HG03354 (cell line): ENCODE measurements around the gene POP7.
A peak's percentile ranks its signal among the peaks of the same experiment; 100 is the strongest.
"Not testable (repeated sequence)": the region's sequence is repeated elsewhere in the genome, so short reads cannot be mapped to it uniquely, and the experiment has no call there.

Experiments used
- ATAC-seq: cut with Tn5 transposase; IDR thresholded peaks from one replicate; pipeline ENCODE4 v1.9.1; 2021; ENCODE audit warnings: mild to moderate bottlenecking; ENCODE audit not compliant: unreplicated experiment, poor library complexity, severe bottlenecking

Gene POP7

DNA sequence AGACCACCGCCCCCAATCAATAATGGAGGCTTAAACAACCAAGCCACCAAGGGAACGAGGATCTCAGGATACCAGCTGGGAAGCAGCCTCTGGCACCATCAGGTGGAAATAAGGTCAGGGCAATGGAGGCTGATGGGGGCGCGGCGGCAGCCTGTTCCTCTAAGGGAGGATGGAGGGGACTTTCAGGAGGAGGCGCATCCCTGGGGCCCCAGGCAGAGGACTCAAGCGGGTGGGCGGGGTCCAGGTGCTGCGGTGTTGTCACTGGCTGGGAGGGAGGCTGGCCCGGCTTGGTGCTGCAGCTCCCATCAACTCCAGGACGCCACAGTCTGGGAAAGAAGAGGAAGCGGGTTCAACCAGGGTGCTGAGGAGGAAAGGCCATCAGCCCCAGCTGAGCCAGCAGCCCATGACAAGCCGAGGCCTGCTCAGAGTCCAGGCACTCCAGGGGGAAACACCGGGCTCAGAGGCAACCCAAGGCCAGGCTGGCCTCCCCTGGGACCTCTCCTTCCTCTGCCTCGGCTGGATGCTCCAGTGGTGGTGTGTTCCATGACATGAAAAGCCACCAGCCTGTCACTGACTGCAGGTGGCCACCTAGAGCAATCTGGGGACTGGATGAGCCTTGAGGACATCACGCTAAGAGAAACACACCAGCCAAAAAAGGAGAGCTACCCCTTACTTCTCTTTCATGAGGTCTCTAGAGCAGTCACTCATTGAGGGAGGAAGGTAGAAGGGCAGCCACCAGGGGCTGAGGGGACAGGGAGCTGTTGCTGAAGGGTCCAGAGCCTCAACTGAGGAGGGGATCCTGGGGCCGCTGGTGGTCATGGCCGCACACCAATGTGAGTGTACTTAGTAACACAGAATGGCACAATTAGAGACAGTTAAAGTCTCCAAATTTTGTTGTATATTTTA lies 16.4 kb upstream of the POP7 start:
- ATAC-seq, result no peak

DNA sequence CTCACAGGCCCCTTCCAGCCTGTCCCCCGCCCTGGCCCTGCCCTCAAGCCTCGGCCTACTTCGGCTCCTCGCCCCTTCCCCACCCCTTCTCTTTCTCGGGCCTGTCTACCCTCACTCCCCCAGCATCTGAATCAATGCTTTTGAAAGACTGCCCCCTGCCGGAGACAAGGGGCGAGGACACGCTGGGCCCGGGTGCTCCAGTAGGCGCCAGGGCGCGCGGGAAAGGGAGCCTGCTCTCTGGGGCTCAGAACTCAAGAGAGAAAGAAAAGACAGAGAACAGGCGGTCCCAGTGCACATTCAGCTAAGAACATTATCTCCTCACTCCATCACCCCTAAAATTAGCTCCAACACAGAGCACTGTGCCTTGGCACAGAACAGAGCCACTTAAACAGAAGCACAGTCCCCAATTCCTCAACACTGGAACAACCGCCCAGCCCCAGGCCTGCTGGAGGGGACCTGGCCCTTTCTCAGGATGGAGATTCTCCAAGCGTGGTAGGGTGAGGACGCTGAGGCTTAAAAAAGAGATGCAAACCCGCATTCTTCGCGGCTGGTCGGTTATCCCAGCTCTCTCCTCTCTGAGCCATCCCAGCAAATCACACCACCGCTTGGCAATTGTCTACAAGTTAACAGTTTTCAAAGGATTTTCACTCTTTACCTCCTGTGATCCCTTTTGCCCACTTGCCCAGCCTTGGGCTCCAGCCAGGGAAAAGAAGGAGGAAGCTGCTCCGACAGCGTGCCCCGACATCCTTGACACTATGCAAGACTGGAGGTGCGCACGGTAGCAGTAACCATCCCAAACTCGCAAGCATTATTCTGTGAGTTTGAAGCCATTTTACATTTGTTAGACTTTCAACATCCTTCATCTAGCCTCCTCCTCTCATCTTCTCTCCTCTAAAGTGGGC lies 14.0 kb upstream of the POP7 start:
- peak; percentile 45 for ATAC-seq

DNA sequence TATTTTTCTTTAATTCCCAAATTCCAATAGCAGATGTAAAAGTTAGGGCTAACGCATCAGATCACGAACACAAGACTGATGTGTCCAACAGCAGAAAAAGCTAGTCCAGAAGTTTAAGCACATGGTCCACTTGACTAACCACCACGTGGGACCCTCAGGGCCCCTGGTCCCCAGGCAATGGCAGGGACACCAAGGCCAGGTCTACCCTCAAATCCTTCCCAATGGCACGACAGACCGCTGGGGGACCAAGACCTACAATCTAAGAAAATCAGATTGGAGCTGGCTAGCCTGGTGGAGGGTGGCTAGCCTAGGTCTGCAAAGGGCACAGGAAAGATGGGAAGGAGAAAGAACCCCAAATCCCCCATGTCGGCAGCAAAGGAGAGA lies 13.4 kb upstream of the POP7 start:
- ATAC-seq, result no peak

DNA sequence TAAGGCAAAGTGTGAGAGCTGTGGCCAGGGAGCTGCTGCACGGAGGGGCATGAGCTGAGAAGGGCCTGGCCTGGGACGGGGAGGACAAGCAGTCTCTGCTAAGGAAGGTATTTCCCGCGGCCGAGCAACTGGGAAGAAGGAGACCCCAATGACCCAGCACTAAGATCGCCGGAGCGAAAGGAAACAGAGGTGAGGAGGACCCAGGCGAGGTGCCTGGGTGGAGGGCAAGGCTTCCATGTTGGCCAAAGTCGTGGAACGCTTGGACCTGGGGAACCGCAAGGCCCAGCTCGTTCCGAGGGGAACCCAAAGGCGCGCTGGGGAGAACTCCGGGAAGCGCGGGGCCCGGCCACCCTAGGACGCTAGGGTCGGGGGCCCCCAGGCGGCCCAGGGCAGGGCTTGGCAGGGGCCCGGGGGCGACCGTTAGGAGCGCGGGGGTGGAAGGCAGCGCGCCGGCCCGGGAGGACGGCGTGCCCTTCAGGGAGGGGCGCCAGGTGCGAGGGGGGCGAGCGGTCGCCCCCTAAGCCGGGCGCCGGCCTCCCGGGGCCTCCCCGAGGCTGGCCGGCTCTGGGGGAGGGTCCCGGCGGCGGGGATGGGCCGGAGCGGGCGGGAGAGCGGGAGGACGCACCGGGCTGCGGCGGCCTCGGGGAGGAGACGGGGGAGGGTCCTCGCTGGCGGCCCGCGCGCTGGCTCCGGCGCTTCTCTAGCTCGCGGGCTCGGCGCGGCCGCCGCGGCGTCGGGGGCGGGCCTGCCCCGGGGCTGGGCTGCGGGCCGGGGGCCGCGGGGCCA lies 12.4 kb upstream of the POP7 start:
- ATAC-seq, result peak; percentile 31

DNA sequence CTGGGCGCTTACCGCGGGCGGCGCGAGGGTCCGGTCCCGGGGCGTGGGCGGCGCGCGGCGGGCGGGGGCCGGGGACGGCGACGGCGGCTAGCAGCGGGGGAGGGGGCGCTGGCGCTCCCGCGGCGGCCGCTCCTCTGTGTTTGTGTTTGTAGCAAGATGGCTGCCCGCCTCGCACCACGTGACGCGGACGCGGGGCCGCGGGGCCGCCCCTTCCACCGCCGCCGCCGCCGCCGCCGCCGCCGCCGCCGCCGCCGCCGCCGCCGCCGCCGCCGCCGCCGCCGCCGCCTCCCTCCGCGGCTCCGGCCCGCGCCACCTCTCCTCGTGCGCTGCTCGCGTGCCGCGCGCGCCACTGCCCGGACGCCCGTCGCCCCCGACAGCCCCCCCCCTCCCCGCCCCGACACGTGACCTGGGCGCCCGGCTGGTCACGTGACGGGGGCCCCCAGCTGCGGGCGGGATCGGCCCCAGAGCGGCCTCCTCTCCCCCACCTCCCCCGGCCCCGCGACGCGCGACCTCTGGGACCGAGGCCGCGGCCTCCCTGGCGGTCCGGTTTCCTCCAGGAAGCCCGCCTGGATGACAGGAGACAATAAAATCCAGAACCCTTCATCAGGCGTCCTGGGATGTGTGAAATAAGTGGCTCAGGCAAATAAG lies 11.7 kb upstream of the POP7 start, which contains the start of gene GIGYF1:
Gene GIGYF1 (minus strand): TSS at position 153 of the 648 bp plus-strand sequence. CDS start 6,012 bp downstream, outside the sequence.
- peak; percentile 69 for ATAC-seq

DNA sequence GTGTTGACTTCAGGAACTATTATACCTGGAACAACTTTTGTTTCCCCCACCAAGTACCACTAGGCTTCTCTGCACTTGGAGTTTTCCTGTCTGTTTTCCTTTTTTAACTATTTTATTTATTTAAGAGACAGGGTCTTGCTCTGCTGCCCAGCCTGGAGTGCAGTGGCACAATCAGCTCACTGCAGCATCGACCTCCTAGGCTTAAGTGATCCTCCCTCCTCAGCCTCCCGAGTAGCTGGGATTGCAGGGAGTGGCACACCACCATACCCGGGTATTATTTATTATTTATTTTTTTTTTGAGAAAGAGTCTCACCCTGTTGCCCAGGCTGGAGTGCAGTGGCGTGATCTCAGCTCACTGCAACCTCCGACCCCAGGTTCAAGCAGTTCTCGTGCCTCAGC lies 9.8 kb upstream of the POP7 start:
- ATAC-seq, result no peak

DNA sequence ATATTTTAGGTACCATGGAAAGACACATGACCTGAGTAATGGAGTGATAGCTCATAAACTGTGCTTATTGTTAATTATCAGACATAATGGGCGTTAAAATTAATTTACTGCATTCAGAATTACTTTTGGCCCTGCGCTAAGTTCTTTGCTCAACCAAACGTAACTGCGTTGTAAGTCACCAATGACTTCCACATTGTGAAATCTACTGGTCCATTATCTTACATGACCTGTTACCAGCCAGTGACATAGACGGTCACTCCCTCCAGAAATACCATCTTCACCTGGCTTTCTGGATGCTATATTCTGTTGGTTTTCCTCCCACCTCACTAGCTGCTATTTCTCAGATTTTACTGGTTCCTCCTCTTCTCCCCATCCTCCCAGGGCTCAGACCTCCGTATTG lies 6.9 kb upstream of the POP7 start:
- no peak for ATAC-seq

DNA sequence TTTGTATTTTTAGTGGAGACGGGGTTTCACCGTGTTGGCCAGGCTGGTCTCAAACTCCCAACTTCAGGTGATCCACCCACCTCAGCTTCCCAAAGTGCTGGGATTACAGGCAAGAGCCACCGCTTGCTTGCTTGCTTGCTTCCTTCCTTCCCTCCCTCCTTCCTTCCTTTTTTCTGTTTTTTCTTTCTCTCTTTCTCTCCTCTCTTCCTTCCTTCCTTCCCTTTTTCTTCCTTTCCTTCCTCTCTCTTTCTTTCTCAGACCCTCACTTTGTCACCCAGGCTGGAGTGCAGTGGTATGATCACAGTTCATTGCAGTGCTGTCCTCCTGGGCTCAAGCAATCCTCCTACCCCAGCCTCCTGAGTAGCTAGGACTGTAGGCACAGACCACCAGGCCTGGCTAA lies 4.8 kb upstream of the POP7 start:
- ATAC-seq, result not testable (repeated sequence)

DNA sequence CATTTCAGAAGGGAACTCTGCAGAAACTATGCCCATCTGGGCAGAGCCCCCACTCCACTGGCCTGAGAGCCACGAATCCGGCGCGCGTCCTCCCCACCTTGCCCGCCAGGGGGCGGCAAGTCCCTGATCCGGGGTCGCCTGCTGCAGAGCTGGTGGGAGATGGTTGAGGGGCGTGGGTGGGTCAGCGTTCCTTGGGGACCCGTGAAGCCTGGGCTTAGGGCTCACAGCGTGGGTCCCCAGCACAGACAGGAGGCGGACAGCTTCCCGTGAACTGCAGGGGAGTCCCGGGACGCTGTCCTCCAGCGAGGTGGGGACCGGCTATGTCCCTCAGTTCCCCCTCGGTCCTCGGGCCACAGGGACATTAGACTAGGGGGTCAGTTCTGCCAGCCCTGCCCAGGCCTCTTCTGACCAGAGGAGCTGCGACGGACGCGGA lies 585 bp upstream of the POP7 start:
- ATAC-seq, result peak; percentile 72

DNA sequence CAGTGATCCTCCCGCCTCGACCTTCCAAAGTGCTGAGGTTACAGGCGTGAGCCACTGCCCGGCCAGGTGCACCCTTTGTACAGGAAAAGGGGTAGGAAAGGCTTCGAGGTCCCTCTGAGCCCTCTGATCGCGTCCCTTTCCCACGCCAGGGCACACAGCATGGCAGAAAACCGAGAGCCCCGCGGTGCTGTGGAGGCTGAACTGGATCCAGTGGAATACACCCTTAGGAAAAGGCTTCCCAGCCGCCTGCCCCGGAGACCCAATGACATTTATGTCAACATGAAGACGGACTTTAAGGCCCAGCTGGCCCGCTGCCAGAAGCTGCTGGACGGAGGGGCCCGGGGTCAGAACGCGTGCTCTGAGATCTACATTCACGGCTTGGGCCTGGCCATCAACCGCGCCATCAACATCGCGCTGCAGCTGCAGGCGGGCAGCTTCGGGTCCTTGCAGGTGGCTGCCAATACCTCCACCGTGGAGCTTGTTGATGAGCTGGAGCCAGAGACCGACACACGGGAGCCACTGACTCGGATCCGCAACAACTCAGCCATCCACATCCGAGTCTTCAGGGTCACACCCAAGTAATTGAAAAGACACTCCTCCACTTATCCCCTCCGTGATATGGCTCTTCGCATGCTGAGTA lies 871 bp downstream of the POP7 start:
- ATAC-seq, result no peak

DNA sequence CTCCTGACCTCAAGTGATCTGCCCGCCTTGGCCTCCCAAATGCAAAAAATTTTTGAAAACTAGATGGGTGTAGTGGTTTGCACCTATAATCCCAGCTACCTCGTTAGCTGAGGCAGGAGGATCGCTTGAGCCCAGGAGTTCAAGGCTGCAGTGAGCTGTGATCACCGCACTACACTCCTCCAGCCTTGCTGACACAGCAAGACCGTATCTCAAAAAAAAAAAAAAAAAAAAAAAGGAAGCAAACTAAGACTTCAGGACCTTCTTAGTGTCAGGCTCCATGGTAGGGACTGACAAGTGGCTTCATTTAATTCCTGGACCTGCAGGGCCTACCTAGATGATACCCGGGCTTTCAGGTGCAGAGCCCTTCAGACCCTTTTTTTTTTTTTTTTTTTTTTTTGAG lies 2.5 kb downstream of the POP7 start:
- no peak for ATAC-seq

DNA sequence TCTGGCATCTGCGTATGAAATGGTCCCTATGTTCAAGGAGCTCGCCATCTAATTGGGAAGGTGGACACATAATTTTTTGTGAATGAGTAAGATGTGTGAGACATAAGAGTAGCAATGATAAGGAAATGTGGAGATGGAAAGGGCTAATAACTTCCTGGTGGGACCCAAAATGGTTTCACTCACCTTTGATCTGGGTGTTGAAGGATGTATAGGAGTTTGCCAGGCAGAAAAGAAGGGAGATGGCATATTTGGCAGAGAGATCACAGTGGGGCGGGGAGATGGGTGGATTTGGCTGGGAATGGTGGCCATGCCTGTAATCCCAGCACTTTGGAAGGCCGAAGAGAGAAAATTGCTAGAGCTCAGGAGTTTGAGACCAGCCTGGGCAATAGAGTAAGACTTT lies 4.5 kb downstream of the POP7 start:
- no peak for ATAC-seq

DNA sequence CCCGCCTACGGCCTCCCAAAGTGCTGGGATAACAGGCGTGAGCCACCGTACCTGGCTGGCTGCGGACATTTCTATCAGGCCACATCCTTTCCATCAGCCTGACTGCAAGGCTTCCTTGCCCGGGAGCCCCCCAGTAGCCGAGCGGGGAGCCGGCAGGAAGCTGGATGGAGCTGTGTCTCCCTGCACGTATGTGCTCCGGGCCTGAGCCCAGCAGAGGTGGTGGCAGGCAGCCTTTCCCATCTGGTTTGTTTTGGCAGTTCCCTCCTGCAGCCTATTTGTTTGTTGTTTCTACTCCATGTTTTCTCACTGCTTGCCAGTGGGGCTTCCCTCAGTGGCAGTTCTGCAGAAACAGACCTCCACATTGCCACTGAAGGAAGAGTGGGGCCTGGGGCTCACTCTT lies 5.4 kb downstream of the POP7 start:
- ATAC-seq, result no peak

DNA sequence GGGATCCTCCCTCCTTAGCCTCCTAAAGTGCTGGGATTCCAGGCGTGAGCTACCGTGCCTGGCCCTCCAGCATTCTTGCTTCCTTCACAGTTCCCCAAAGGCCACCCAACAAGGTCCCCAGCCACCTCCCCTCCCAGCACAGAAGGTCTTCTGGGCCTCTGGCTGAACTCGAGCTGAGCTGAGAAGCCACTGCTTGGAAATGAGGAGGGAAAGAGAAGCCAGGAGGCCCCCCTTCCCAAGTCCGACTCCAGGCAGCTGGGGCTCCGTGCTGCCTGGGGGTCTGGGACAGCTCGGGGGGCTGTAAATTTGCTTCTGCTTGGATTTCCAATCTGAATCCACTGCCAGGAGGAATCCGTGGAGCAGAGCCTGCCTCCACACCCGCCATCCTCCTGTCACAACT lies 8.8 kb downstream of the POP7 start:
- ATAC-seq, result no peak

DNA sequence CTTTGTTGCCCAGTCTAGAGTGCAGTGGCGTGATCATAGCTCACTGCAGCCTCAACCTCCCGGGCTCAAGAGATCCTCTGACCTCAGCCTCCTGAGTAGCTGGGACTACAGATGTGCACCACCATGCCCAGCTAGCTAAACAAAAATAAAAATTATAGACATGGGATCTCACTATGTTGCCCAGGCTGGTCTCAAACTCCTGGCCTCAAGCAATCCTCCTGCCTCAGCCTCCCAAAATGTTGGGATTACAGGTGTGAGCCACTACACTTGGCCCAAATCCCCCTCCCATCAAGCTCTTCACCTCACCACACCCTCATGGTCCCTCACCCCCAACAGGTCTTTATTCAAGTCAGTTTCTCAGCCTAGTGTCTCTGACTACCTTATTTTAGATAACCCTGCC lies 11.2 kb downstream of the POP7 start:
- ATAC-seq, result not testable (repeated sequence)

DNA sequence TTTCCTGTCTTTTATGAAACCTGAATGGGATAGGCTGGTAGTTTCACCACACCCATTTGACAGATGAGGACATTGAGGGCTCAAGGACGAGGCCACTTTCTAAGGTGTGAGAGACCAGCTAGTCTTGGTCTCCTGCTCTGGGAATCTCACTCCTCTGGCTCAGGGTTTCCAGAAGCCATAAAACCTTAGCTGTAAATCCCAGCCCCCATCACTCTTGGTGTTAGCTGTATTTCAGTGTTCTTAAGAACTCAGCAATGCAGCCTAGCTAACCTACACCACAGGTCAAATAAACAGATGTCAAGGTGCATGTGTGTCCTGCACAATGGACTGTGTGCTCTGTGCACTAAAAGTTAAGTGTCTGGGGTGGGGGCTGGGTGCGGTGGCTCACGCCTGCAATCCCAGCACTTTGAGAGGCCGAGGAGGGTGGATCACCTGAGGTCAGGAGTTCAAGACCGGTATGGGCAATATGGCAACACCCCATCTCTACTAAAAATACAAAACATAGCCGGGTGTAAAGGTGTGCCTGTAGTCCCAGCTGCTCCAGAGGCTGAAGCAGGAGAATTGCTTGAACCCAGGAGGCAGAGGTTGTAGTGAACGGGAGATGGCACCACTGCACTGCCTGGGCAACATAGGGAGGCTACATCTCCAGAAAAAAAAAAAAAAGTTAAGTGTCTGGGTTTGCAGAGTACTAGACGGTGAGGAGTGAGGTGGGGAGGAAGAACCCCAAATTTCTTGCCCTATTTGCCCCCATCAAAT lies 13.8 kb downstream of the POP7 start:
- no peak for ATAC-seq

DNA sequence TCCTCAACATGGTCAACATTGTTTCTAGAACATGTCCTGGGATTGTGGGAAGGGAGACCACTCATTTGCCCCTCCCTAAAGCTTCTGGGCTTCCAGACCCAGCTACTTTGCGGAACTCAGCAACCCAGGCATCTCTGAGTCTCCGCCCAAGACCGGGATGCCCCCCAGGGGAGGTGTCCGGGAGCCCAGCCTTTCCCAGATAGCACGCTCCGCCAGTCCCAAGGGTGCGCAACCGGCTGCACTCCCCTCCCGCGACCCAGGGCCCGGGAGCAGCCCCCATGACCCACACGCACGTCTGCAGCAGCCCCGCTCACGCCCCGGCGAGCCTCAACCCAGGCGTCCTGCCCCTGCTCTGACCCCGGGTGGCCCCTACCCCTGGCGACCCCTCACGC lies 14.4 kb downstream of the POP7 start, which contains the start of gene EPO:
Gene EPO (plus strand): TSS at position 190 of the 392 bp plus-strand sequence. CDS start 513 bp downstream, outside the sequence.
- no peak for ATAC-seq
